Neural cell (in vitro differentiated cells): ENCODE results near the gene STAB1. TPM values are rescaled to one million over a fixed set of nuclear protein-coding genes. Genes with fewer than 3 reads are reported as not detected.

ENCODE experiments used
- H2AFZ ChIP-seq: fragments of 200-600, 300-800 bp; sonication (generic), shearing (Covaris generic); 2 replicates; pipeline ENCODE4 v1.6.0; 2014; ENCODE audit warnings: low read depth, mild to moderate bottlenecking, antibody characterized with exemption, low read length, moderate library complexity
- H3F3A ChIP-seq: fragments of 200-600 bp; shearing (Covaris generic); 2 replicates; pipeline ENCODE4 v1.6.1; 2016; ENCODE audit warnings: mild to moderate bottlenecking, moderate library complexity, mixed read lengths, antibody characterized with exemption, low read length; ENCODE audit not compliant: insufficient read depth, poor library complexity, severe bottlenecking
- H3K27ac ChIP-seq: fragments of 200-600, 300-800 bp; sonication (generic), shearing (Covaris generic); 2 replicates; pipeline ENCODE4 v1.5.1; 2014; ENCODE audit warnings: mild to moderate bottlenecking, low read length, moderate library complexity
- H3K27me3 ChIP-seq: fragments of 300-800, 200-600 bp; sonication (generic), shearing (Covaris generic); 2 replicates; pipeline ENCODE4 v1.6.0; 2014; ENCODE audit warnings: mild to moderate bottlenecking, low read depth, low read length, moderate library complexity; ENCODE audit not compliant: insufficient read depth
- H3K36me3 ChIP-seq: fragments of 300-800, 200-600 bp; sonication (generic), shearing (Covaris generic); 2 replicates; pipeline ENCODE4 v1.5.1; 2014; ENCODE audit warnings: mild to moderate bottlenecking, antibody characterized with exemption, low read length, moderate library complexity; ENCODE audit not compliant: insufficient read depth
- H3K4me2 ChIP-seq: fragments of 300-800, 200-600 bp; sonication (generic), shearing (Covaris generic); 2 replicates; pipeline ENCODE4 v1.6.0; 2014; ENCODE audit warnings: mild to moderate bottlenecking, low read length
- H3K4me3 ChIP-seq: fragments of 300-800, 200-600 bp; sonication (generic), shearing (Covaris generic); 2 replicates; pipeline ENCODE4 v1.5.1; 2014; ENCODE audit warnings: mild to moderate bottlenecking, low read length, moderate library complexity
- H3K79me2 ChIP-seq: fragments of 200-600 bp; shearing (Covaris generic); replicated peaks from 2 replicates; pipeline ENCODE4 v1.6.0; 2014; ENCODE audit warnings: mild to moderate bottlenecking, low read length, moderate library complexity; ENCODE audit not compliant: insufficient read depth
- H3K9ac ChIP-seq: fragments of 300-800, 200-600 bp; sonication (generic), shearing (Covaris generic); 2 replicates; pipeline ENCODE4 v1.6.1; 2016; ENCODE audit warnings: mild to moderate bottlenecking, low read length, mixed read lengths
- H3K9me2 ChIP-seq: fragments of 200-600 bp; shearing (Covaris generic); 2 replicates; pipeline ENCODE4 v1.6.1; 2016; ENCODE audit warnings: mild to moderate bottlenecking, low read length, mixed read lengths; ENCODE audit not compliant: insufficient read depth
- H3K9me3 ChIP-seq: fragments of 200-600, 300-800 bp; sonication (generic), shearing (Covaris generic); 2 replicates; pipeline ENCODE4 v1.6.1; 2016; ENCODE audit warnings: mild to moderate bottlenecking, mixed run types, low read length, moderate library complexity, mixed read lengths
- H4K20me1 ChIP-seq: fragments of 200-600 bp; shearing (Covaris generic); 2 replicates; pipeline ENCODE4 v1.6.1; 2016; ENCODE audit warnings: mild to moderate bottlenecking, mixed run types; ENCODE audit not compliant: insufficient read depth
- EP300 ChIP-seq: fragments of 450-650 bp; conservative IDR thresholded peaks from 2 replicates; pipeline ENCODE4 v1.6.1; 2014; ENCODE audit warnings: antibody characterized with exemption, mild to moderate bottlenecking, moderate library complexity; ENCODE audit not compliant: poor library complexity, severe bottlenecking
- EZH2 ChIP-seq: fragments of 200-600, 300-800 bp; shearing (Covaris generic), sonication (generic); IDR thresholded peaks from 2 replicates; pipeline ENCODE4 v1.6.1; 2014; ENCODE audit warnings: antibody characterized with exemption, low read length, borderline replicate concordance, mild to moderate bottlenecking; ENCODE audit not compliant: insufficient read depth, poor library complexity, severe bottlenecking
- MXI1 ChIP-seq: fragments of 450-650 bp; conservative IDR thresholded peaks from 2 replicates; pipeline ENCODE4 v1.6.1; 2014; ENCODE audit warnings: antibody characterized with exemption, mild to moderate bottlenecking; ENCODE audit not compliant: poor library complexity, severe bottlenecking
- POLR2AphosphoS5 ChIP-seq: IDR thresholded peaks from 2 replicates; pipeline ENCODE4 v1.6.1; 2012
- RAD21 ChIP-seq: fragments of 450-650 bp; conservative IDR thresholded peaks from 2 replicates; pipeline ENCODE4 v1.6.1; 2014; ENCODE audit warnings: antibody characterized with exemption, mild to moderate bottlenecking, moderate library complexity
- SMC3 ChIP-seq: fragments of 450-650 bp; conservative IDR thresholded peaks from 2 replicates; pipeline ENCODE4 v1.6.1; 2014; ENCODE audit warnings: antibody characterized with exemption, mild to moderate bottlenecking, moderate library complexity; ENCODE audit not compliant: poor library complexity
- TAF1 ChIP-seq: IDR thresholded peaks from 2 replicates; pipeline ENCODE4 v1.6.1; 2012; ENCODE audit warnings: low read depth
- polyA plus RNA-seq: library from polyadenylated mRNA; depleted of rRNA; stranded (reverse); fragments of >200 nt; gene quantifications from 2 replicates; pipeline ENCODE4 v1.2.3, GENCODE V29; 2014
- TF ChIP-seq, protein P1 (sequence below): IDR thresholded peaks from 2 replicates; pipeline ENCODE4 v1.6.1; 2012; ENCODE audit warnings: borderline replicate concordance
- TF ChIP-seq, protein P2 (sequence below): fragments of 450-650 bp; IDR thresholded peaks from 2 replicates; pipeline ENCODE4 v1.5.1; 2014; ENCODE audit warnings: antibody characterized with exemption, mild to moderate bottlenecking, moderate library complexity; ENCODE audit not compliant: poor library complexity, severe bottlenecking

The STAB1 gene
- polyA plus RNA-seq, 1 donor from 2014 or later: 0.28 TPM

DNA sequence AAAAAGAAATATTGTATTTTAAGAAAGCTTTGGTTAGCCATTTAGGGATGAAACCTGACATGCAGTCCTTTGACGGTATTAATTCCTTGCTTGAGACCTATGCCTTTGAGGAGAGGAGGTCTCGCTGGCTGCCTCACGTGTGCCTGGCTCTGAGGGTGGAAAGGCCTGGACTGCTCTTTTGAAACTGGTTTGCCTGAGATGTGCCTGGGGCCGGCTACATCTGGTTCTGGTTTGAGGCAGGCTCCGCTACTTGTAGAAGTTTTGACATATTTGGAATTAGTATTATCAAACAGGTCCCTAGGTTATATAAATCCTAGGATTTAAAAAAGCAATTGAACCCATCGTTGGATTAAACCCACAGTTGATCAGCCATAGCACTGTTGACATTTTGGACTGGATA, 33.3 kb upstream of the STAB1 start:
- Histone ChIP-seq H3K79me2 (peaks cover 42% of the 10 kb centered on the region), H3K4me3 (no peak overlapping the region), H3K9me2 (no peaks in the 10 kb centered on the region), H3K27me3 (no peaks in the 10 kb centered on the region), H3K9me3 (no peaks in the 10 kb centered on the region), H3K4me2 (no peak overlapping the region), H3K9ac (no peak overlapping the region), H3F3A (no peaks in the 10 kb centered on the region), H3K27ac (no peak overlapping the region), H2AFZ (no peak overlapping the region), H4K20me1 (no peaks in the 10 kb centered on the region), H3K36me3 (no peaks in the 10 kb centered on the region)
- TF ChIP-seq MXI1: no peak
- no peak for TF ChIP-seq EZH2
- no peak for TF ChIP-seq POLR2AphosphoS5
- TF ChIP-seq, protein P1, sequence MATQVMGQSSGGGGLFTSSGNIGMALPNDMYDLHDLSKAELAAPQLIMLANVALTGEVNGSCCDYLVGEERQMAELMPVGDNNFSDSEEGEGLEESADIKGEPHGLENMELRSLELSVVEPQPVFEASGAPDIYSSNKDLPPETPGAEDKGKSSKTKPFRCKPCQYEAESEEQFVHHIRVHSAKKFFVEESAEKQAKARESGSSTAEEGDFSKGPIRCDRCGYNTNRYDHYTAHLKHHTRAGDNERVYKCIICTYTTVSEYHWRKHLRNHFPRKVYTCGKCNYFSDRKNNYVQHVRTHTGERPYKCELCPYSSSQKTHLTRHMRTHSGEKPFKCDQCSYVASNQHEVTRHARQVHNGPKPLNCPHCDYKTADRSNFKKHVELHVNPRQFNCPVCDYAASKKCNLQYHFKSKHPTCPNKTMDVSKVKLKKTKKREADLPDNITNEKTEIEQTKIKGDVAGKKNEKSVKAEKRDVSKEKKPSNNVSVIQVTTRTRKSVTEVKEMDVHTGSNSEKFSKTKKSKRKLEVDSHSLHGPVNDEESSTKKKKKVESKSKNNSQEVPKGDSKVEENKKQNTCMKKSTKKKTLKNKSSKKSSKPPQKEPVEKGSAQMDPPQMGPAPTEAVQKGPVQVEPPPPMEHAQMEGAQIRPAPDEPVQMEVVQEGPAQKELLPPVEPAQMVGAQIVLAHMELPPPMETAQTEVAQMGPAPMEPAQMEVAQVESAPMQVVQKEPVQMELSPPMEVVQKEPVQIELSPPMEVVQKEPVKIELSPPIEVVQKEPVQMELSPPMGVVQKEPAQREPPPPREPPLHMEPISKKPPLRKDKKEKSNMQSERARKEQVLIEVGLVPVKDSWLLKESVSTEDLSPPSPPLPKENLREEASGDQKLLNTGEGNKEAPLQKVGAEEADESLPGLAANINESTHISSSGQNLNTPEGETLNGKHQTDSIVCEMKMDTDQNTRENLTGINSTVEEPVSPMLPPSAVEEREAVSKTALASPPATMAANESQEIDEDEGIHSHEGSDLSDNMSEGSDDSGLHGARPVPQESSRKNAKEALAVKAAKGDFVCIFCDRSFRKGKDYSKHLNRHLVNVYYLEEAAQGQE: no peak
- no peak for TF ChIP-seq EP300
- TF ChIP-seq TAF1: no peak
- TF ChIP-seq RAD21: no peak
- no peak for TF ChIP-seq SMC3
- TF ChIP-seq, protein P2, sequence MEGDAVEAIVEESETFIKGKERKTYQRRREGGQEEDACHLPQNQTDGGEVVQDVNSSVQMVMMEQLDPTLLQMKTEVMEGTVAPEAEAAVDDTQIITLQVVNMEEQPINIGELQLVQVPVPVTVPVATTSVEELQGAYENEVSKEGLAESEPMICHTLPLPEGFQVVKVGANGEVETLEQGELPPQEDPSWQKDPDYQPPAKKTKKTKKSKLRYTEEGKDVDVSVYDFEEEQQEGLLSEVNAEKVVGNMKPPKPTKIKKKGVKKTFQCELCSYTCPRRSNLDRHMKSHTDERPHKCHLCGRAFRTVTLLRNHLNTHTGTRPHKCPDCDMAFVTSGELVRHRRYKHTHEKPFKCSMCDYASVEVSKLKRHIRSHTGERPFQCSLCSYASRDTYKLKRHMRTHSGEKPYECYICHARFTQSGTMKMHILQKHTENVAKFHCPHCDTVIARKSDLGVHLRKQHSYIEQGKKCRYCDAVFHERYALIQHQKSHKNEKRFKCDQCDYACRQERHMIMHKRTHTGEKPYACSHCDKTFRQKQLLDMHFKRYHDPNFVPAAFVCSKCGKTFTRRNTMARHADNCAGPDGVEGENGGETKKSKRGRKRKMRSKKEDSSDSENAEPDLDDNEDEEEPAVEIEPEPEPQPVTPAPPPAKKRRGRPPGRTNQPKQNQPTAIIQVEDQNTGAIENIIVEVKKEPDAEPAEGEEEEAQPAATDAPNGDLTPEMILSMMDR: no peak

DNA sequence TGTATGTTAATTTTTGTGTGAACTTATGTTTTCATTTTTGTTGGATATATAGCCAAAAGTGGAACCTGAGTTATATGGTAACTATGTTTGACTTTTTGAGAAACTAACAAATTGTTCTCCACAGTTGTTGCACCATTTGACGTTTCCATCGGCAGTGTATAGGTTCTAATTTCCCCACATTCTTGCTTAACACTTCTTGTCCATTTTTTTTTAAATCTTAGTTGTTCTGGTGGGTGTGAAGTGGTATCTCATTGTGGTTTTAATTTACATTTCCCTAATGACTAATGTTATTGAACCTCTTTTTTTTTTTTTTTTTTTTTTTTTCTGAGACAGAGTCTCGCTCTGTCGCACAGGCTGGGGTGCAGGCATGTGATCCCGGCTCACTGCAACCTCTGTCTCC, 31.7 kb upstream of the STAB1 start:
- no peaks in the 10 kb centered on the region for H4K20me1 ChIP-seq

DNA sequence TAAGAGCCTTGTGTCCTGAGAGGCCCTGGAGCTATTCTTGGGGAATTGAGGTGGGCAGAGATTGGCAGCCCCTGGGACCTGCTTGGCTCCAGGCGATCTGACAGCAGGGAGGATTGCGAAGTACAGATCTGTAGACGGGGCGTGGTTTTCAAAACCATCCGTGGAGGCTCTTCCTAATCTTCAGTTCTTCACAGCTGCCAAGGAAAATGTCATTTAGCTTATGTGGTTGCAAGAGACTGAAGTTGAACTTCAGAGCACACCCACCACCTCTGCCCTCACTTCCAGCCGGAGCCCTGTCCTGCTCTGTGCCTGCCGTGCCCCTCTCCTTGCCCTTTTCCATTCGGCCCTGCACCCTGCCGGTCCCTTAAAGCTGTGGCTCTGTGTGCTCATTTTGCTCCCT, 26.8 kb upstream of the STAB1 start:
- Histone ChIP-seq H2AFZ (no peak overlapping the region), H3F3A (no peaks in the 10 kb centered on the region), H3K9me3 (no peaks in the 10 kb centered on the region), H3K27me3 (no peaks in the 10 kb centered on the region), H3K4me3 (no peak overlapping the region), H3K4me2 (no peak overlapping the region), H3K79me2 (peaks cover 15% of the 10 kb centered on the region), H4K20me1 (no peaks in the 10 kb centered on the region), H3K27ac (no peak overlapping the region), H3K9me2 (no peaks in the 10 kb centered on the region), H3K9ac (no peak overlapping the region), H3K36me3 (peaks cover 14% of the 10 kb centered on the region)
- TF ChIP-seq MXI1 (no peak), EZH2 (no peak), RAD21 (no peak), EP300 (no peak), SMC3 (no peak), TAF1 (no peak), POLR2AphosphoS5 (no peak)
- TF ChIP-seq, protein P1: no peak
- TF ChIP-seq, protein P2: no peak

More for the DNA sequence above, 31.7 kb upstream of the STAB1 start:
- no peaks in the 10 kb centered on the region for H3K27me3 ChIP-seq
- no peak overlapping the region for H3K27ac ChIP-seq
- no peak overlapping the region for H3K4me2 ChIP-seq
- H3K9ac ChIP-seq: no peak overlapping the region
- no peaks in the 10 kb centered on the region for H3K9me2 ChIP-seq
- no peak overlapping the region for H2AFZ ChIP-seq
- H3K4me3 ChIP-seq: no peak overlapping the region
- TF ChIP-seq MXI1: no peak
- peaks cover 31% of the 10 kb centered on the region for H3K79me2 ChIP-seq
- no peaks in the 10 kb centered on the region for H3F3A ChIP-seq
- no peaks in the 10 kb centered on the region for H3K9me3 ChIP-seq
- no peaks in the 10 kb centered on the region for H3K36me3 ChIP-seq
